Thyroid gland (tissue), 4 donors: ENCODE results near the gene ZCCHC17. TPM values are rescaled to one million over a fixed set of nuclear protein-coding genes. Genes with fewer than 3 reads are reported as not detected.

ENCODE experiments used
- DNase-seq, 2 donors: peaks; one replicate each; pipeline ENCODE4 v3.0.0-alpha.2; 2019
- H3K27ac ChIP-seq, 3 donors: fragments of 200-600 bp; sonication (generic); 1 replicate in 2 of 3; 2 replicates in 1 of 3; pipeline ENCODE4 v1.5.1; 2016 to 2019; ENCODE audit warnings: mild to moderate bottlenecking in 1 of 3, moderate library complexity in 1 of 3
- H3K27me3 ChIP-seq: fragments of 200-600 bp; sonication (generic); one replicate; pipeline ENCODE4 v1.5.1; 2019
- H3K36me3 ChIP-seq, 2 donors: fragments of 200-600 bp; sonication (generic); one replicate each; pipeline ENCODE4 v1.5.1; 2016 to 2019
- H3K4me1 ChIP-seq, 2 donors: fragments of 200-600 bp; sonication (generic); one replicate each; pipeline ENCODE4 v1.5.1; 2017 to 2019
- H3K4me3 ChIP-seq, 3 donors: fragments of 200-600 bp; sonication (generic); replicated peaks in 1 of 3; 1 replicate in 2 of 3; 2 replicates in 1 of 3; pipeline ENCODE4 v1.5.1; 2016; ENCODE audit warnings: mild to moderate bottlenecking in 1 of 3
- H3K9me3 ChIP-seq: fragments of 200-600 bp; sonication (generic); one replicate; pipeline ENCODE4 v1.5.1; 2017
- CTCF ChIP-seq, 6 experiments: fragments of 200-600 bp in 3 of 6; fragments of 450-650 bp in 3 of 6; sonication (generic) in 3 of 6; IDR thresholded peaks; one replicate each; pipeline ENCODE4 v1.5.1; 2016 to 2019; ENCODE audit warnings: antibody characterized with exemption in 6 of 6, mild to moderate bottlenecking in 2 of 6, inconsistent platforms in 1 of 6, moderate library complexity in 1 of 6
- POLR2A ChIP-seq, 2 donors: fragments of 450-650 bp; IDR thresholded peaks; one replicate each; pipeline ENCODE4 v1.6.1; 2017; ENCODE audit warnings: antibody characterized with exemption in 2 of 2, mild to moderate bottlenecking in 2 of 2, moderate library complexity in 1 of 2
- WGBS, 2 donors: methylation state at CpG; one replicate each; pipeline ENCODE4 v1.1.5; 2017; 5-methylcytosine and 5-hydroxymethylcytosine counted together
- intact Hi-C: fragments of 100-400 bp; cut with DNase I; formaldehyde crosslinking; loops from one replicate; pipeline ENCODE4 v1.15.1; 2023
- total RNA-seq, 4 donors: library from RNA; depleted of rRNA; stranded (reverse); fragments of >200 nt; gene quantifications; one replicate each; pipeline ENCODE4 v1.2.3, GENCODE V29; 2016

ZCCHC17 gene
- total RNA-seq, 4 donors from 2014 or later, result 20.0 to 29.8 (median 23.9) TPM

GRCh38 chr1:31374511-31375196, 77.8 kb downstream of the ZCCHC17 start:
- Histone ChIP-seq H3K27me3 (no peaks in the 10 kb centered on the region), H3K9me3 (no peaks in the 10 kb centered on the region), H3K4me1 (peaks cover 24 to 42% of the 10 kb centered on the region in 2 donors), H3K27ac (peak overlapping the region; percentile 91 to 99 (median 96)), H3K36me3 (no peaks in the 10 kb centered on the region), H3K4me3 (no peak overlapping the region)
- intact Hi-C loops, result no loop called here
- TF ChIP-seq CTCF (IDR thresholded peaks at IDR 0.05) (no peak), POLR2A (IDR thresholded peaks at IDR 0.05) (no peak)
- WGBS, 2 donors, result 73% methylated on average over 7 of the region's 7 CpGs
- DNase-seq, result peak; percentile 64 to 73

- Histone ChIP-seq H3K27ac (no peak overlapping the region), H3K27me3 (no peaks in the 10 kb centered on the region), H3K36me3 (no peaks in the 10 kb centered on the region), H3K4me3 (no peak overlapping the region), H3K4me1 (peaks cover 22 to 35% of the 10 kb centered on the region in 2 donors), H3K9me3 (no peaks in the 10 kb centered on the region)
- 65 to 77% methylated on average over 8 of the region's 8 CpGs for WGBS, 2 donors
- no peak for DNase-seq
- TF ChIP-seq POLR2A (IDR thresholded peaks at IDR 0.05) (no peak), CTCF (IDR thresholded peaks at IDR 0.05) (no peak)
- intact Hi-C loops, result no loop called here
These were observed 79.7 kb downstream of the ZCCHC17 start for GRCh38 chr1:31376375-31377134.

- intact Hi-C loops, result no loop called here
- DNase-seq, result no peak
- Histone ChIP-seq H3K4me1 (peaks cover 21 to 31% of the 10 kb centered on the region in 2 donors), H3K27ac (no peak overlapping the region), H3K9me3 (no peaks in the 10 kb centered on the region), H3K27me3 (no peaks in the 10 kb centered on the region), H3K36me3 (no peaks in the 10 kb centered on the region), H3K4me3 (no peak overlapping the region)
- WGBS, 2 donors, result 95 to 96% methylated on average over 3 of the region's 3 CpGs
- TF ChIP-seq CTCF (IDR thresholded peaks at IDR 0.05) (no peak), POLR2A (IDR thresholded peaks at IDR 0.05) (no peak)
These were observed 80.6 kb downstream of the ZCCHC17 start for GRCh38 chr1:31377364-31377863.

GRCh38 chr1:31378001-31378400, 81.2 kb downstream of the ZCCHC17 start:
- no peaks in the 10 kb centered on the region for H3K9me3 ChIP-seq
- no peaks in the 10 kb centered on the region for H3K36me3 ChIP-seq
- no peak overlapping the region for H3K4me3 ChIP-seq
- no peak for DNase-seq
- intact Hi-C loops, result no loop called here
- H3K27me3 ChIP-seq, result no peaks in the 10 kb centered on the region
- TF ChIP-seq CTCF (IDR thresholded peaks at IDR 0.05), result no peak
- TF ChIP-seq POLR2A (IDR thresholded peaks at IDR 0.05), result no peak
- no peak overlapping the region for H3K27ac ChIP-seq
- H3K4me1 ChIP-seq, result peaks cover 16 to 25% of the 10 kb centered on the region in 2 donors

GRCh38 chr1:31380181-31380580, 83.3 kb downstream of the ZCCHC17 start:
- Histone ChIP-seq H3K27ac (no peak overlapping the region), H3K27me3 (no peaks in the 10 kb centered on the region), H3K36me3 (no peaks in the 10 kb centered on the region), H3K9me3 (no peaks in the 10 kb centered on the region), H3K4me1 (peaks cover 0 to 6% of the 10 kb centered on the region in 2 donors), H3K4me3 (no peak overlapping the region)
- TF ChIP-seq POLR2A (IDR thresholded peaks at IDR 0.05) (no peak), CTCF (IDR thresholded peaks at IDR 0.05) (no peak)
- 72 to 84% methylated on average over 3 of the region's 3 CpGs for WGBS, 2 donors
- intact Hi-C loops, result no loop called here
- DNase-seq, result no peak
